HG03575 (cell line): ENCODE measurements around the gene RRP1B.
"Not testable (repeated sequence)": the region's sequence is repeated elsewhere in the genome, so short reads cannot be mapped to it uniquely, and the experiment has no call there.

ENCODE experiments used
- ATAC-seq: cut with Tn5 transposase; IDR thresholded peaks from one replicate; pipeline ENCODE4 v1.9.1; 2021; ENCODE audit not compliant: unreplicated experiment, insufficient number of reproducible peaks, low FRiP score; ENCODE audit errors: extremely low read depth

The RRP1B gene

GRCh38 chr21:43639470-43640353 lies 19.6 kb upstream of the RRP1B start:
- ATAC-seq, result no peak

- ATAC-seq, result no peak
Observed at GRCh38 chr21:43640400-43640799, 19.0 kb upstream of the RRP1B start.

GRCh38 chr21:43643193-43643592 lies 16.2 kb upstream of the RRP1B start:
- ATAC-seq, result no peak

- ATAC-seq, result no peak
Observed at GRCh38 chr21:43644071-43644470, 15.3 kb upstream of the RRP1B start.

- no peak for ATAC-seq
Observed at GRCh38 chr21:43644609-43645008, 14.8 kb upstream of the RRP1B start.

GRCh38 chr21:43645136-43645891 lies 14.0 kb upstream of the RRP1B start:
- no peak for ATAC-seq

GRCh38 chr21:43645976-43646375 lies 13.4 kb upstream of the RRP1B start:
- no peak for ATAC-seq

- ATAC-seq, result no peak
Observed at GRCh38 chr21:43646550-43647260, 12.7 kb upstream of the RRP1B start.

GRCh38 chr21:43648171-43648570 lies 11.2 kb upstream of the RRP1B start:
- ATAC-seq, result no peak

GRCh38 chr21:43651926-43652325 lies 7.4 kb upstream of the RRP1B start:
- ATAC-seq, result not testable (repeated sequence)

- ATAC-seq, result no peak
Observed at GRCh38 chr21:43652616-43653015, 6.7 kb upstream of the RRP1B start.

GRCh38 chr21:43653626-43654025 lies 5.7 kb upstream of the RRP1B start:
- ATAC-seq, result no peak

GRCh38 chr21:43654806-43655489 lies 4.4 kb upstream of the RRP1B start:
- no peak for ATAC-seq

GRCh38 chr21:43657355-43658087 lies 1.8 kb upstream of the RRP1B start:
- no peak for ATAC-seq

GRCh38 chr21:43658088-43658741 lies 1.1 kb upstream of the RRP1B start:
- no peak for ATAC-seq

- ATAC-seq, result no peak
Observed at GRCh38 chr21:43658769-43659135, 608 bp upstream of the RRP1B start.

GRCh38 chr21:43662286-43662685 lies 2.9 kb downstream of the RRP1B start:
- no peak for ATAC-seq

GRCh38 chr21:43663033-43663432 lies 3.7 kb downstream of the RRP1B start:
- ATAC-seq, result no peak
